ENCODE results near the gene TAGAP. TPM values are rescaled to one million over a fixed set of nuclear protein-coding genes. Genes with fewer than 3 reads are reported as not detected.

The TAGAP gene
- total RNA-seq, 1 experiment from 2014 or later, result 0.13 TPM

DNA sequence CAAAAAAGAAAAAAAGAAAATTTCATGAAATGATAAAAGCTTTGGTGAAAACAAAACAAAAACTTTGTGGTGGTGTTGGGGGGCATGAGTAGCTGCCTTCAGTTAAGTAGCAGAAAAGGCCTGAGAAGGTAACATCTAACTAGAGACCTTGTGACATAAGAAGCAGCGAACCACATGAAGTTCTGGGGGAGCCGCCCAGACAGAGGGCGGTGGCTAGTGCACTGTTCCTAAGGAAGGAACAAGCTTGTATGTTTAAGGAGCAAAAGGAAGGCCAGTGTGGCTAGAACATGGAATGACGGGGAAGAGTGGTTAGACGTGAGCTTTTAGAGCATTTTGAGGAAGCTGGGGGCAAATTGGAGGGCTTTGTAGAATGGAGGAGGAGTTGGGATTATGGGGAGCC is 37.3 kb downstream of the TAGAP start:
- TF ChIP-seq, protein P1, sequence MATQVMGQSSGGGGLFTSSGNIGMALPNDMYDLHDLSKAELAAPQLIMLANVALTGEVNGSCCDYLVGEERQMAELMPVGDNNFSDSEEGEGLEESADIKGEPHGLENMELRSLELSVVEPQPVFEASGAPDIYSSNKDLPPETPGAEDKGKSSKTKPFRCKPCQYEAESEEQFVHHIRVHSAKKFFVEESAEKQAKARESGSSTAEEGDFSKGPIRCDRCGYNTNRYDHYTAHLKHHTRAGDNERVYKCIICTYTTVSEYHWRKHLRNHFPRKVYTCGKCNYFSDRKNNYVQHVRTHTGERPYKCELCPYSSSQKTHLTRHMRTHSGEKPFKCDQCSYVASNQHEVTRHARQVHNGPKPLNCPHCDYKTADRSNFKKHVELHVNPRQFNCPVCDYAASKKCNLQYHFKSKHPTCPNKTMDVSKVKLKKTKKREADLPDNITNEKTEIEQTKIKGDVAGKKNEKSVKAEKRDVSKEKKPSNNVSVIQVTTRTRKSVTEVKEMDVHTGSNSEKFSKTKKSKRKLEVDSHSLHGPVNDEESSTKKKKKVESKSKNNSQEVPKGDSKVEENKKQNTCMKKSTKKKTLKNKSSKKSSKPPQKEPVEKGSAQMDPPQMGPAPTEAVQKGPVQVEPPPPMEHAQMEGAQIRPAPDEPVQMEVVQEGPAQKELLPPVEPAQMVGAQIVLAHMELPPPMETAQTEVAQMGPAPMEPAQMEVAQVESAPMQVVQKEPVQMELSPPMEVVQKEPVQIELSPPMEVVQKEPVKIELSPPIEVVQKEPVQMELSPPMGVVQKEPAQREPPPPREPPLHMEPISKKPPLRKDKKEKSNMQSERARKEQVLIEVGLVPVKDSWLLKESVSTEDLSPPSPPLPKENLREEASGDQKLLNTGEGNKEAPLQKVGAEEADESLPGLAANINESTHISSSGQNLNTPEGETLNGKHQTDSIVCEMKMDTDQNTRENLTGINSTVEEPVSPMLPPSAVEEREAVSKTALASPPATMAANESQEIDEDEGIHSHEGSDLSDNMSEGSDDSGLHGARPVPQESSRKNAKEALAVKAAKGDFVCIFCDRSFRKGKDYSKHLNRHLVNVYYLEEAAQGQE (IDR thresholded peaks at IDR 0.05; ENCODE audit: insufficient read depth in 1 of 2, low read depth in 2 of 2, low read length in 1 of 2), result no peak
- no peak for TF ChIP-seq SIN3A (IDR thresholded peaks at IDR 0.05; ENCODE audit: borderline replicate concordance, insufficient read depth, low read depth, low read length)
- TF ChIP-seq, protein P2, sequence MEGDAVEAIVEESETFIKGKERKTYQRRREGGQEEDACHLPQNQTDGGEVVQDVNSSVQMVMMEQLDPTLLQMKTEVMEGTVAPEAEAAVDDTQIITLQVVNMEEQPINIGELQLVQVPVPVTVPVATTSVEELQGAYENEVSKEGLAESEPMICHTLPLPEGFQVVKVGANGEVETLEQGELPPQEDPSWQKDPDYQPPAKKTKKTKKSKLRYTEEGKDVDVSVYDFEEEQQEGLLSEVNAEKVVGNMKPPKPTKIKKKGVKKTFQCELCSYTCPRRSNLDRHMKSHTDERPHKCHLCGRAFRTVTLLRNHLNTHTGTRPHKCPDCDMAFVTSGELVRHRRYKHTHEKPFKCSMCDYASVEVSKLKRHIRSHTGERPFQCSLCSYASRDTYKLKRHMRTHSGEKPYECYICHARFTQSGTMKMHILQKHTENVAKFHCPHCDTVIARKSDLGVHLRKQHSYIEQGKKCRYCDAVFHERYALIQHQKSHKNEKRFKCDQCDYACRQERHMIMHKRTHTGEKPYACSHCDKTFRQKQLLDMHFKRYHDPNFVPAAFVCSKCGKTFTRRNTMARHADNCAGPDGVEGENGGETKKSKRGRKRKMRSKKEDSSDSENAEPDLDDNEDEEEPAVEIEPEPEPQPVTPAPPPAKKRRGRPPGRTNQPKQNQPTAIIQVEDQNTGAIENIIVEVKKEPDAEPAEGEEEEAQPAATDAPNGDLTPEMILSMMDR (IDR thresholded peaks at IDR 0.05), result no peak
- TF ChIP-seq POLR2AphosphoS5 (IDR thresholded peaks at IDR 0.05; ENCODE audit: low read depth, low read length), result no peak
- TF ChIP-seq TCF7L2 (IDR thresholded peaks at IDR 0.05; ENCODE audit: low read depth, low read length), result no peak
- in situ Hi-C loops (cut with HindIII; ENCODE audit: low pct_unique_long_range_greater_than_20kb, low sequenced_read_pairs) (no loop called here), intact Hi-C loops (cut with micrococcal nuclease; ENCODE audit: unreplicated experiment) (loop anchor here (5.0 kb wide), 1 partner anchor 95 kb away; no protein-coding TSS in a partner anchor)
- Histone ChIP-seq H3K4me3 (ENCODE audit: low read depth in 2 of 2, low read length in 2 of 2) (no peak overlapping the region), H3K4me1 (ENCODE audit: control insufficient read depth, insufficient read depth, low read length) (peaks cover 2% of the 10 kb centered on the region; the same call in 1 of the 2 replicates), H3K36me3 (ENCODE audit: control insufficient read depth, insufficient read depth, low read length) (no peaks in the 10 kb centered on the region), H3K27ac (ENCODE audit: low read length) (no peak overlapping the region), H3K27me3 (ENCODE audit: control insufficient read depth, insufficient read depth, low read length) (no peaks in the 10 kb centered on the region), H3K9me3 (ENCODE audit: control insufficient read depth, insufficient read depth, low read depth, low read length) (no peaks in the 10 kb centered on the region)
- DNase-seq (ENCODE audit: low read depth, low spot score) (no peak), ATAC-seq (no peak)
- ChIA-PET POLR2A (no interaction called here), CTCF (interaction anchor here (0.6 kb wide), 1 partner anchor 97 kb away, joined by 5 read pairs; no protein-coding TSS in a partner anchor)
- BruUV-seq (replicated peaks), result no TSS peak

DNA sequence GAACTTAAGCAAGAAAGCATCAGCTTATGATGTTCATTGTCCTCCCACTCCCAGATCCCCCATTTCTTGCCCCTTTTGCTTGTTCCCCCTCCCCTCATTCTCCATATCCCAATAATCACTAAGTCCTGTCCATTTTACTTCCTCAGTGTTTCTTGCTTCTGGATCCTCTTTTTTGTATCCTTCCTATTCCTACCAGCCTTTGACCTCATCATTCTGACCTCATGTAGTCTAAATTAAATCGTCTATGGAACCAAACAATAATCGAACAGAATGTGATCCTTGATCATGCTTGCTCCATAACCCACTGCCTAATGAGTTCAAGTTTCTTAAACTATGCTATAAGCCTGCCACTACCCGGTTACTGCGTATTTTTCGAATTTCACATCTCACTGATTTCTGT is 39.4 kb downstream of the TAGAP start:
- BruUV-seq (replicated peaks), result no TSS peak
- in situ Hi-C loops (cut with HindIII; ENCODE audit: low pct_unique_long_range_greater_than_20kb, low sequenced_read_pairs), result no loop called here
- TF ChIP-seq, protein P1 (IDR thresholded peaks at IDR 0.05; ENCODE audit: insufficient read depth in 1 of 2, low read depth in 2 of 2, low read length in 1 of 2), result no peak
- TF ChIP-seq TCF7L2 (IDR thresholded peaks at IDR 0.05; ENCODE audit: low read depth, low read length) (no peak), POLR2AphosphoS5 (IDR thresholded peaks at IDR 0.05; ENCODE audit: low read depth, low read length) (no peak), SIN3A (IDR thresholded peaks at IDR 0.05; ENCODE audit: borderline replicate concordance, insufficient read depth, low read depth, low read length) (no peak)
- TF ChIP-seq, protein P2 (IDR thresholded peaks at IDR 0.05), result no peak
- ATAC-seq, result no peak
- Histone ChIP-seq H3K36me3 (ENCODE audit: control insufficient read depth, insufficient read depth, low read length) (peaks cover 2% of the 10 kb centered on the region; the same call in 1 of the 2 replicates), H3K4me3 (ENCODE audit: low read depth in 2 of 2, low read length in 2 of 2) (no peak overlapping the region), H3K27me3 (ENCODE audit: control insufficient read depth, insufficient read depth, low read length) (no peaks in the 10 kb centered on the region), H3K9me3 (ENCODE audit: control insufficient read depth, insufficient read depth, low read depth, low read length) (no peaks in the 10 kb centered on the region), H3K4me1 (ENCODE audit: control insufficient read depth, insufficient read depth, low read length) (peaks cover 12% of the 10 kb centered on the region), H3K27ac (ENCODE audit: low read length) (no peak overlapping the region)
- intact Hi-C loops (cut with micrococcal nuclease; ENCODE audit: unreplicated experiment), result loop anchor here (5.0 kb wide), 1 partner anchor 97 kb away; no protein-coding TSS in a partner anchor
- ChIA-PET POLR2A (no interaction called here), CTCF (interaction anchor here (0.6 kb wide), 1 partner anchor 15 kb away, joined by 10 read pairs; no protein-coding TSS in a partner anchor)
- DNase-seq (ENCODE audit: low read depth, low spot score), result no peak
